ENCODE results near the gene IL1RAP. TPM values are rescaled to one million over a fixed set of nuclear protein-coding genes. Genes with fewer than 3 reads are reported as not detected.

IL1RAP gene
- polyA plus RNA-seq, 3 donors = 8.0 to 12.6 (median 11.8) TPM

DNA sequence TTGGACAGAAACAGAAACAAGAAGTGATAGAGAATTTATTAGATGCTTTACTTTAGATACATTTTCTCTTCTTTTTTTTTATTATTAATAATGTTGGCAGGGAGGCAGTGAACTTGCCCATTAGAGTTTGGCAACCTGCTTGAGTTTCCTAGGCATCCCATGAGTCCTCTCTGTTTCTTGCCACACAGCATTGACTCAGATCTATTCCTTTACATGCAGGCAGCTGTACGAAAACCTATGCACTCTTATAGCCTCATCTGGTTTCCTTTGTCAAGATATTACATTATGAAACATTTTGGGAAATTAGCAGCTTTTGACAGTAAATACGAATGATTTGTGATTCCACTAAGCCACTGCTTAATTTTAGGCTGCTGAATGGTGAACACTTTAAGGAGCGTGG lies 23.3 kb downstream of the IL1RAP start:
- no peak overlapping the region for H3K27ac Mint-ChIP-seq
- no peaks in the 10 kb centered on the region for H3K9me3 ChIP-seq (replicated peaks in 1 of 2; ENCODE audit: control insufficient read depth in 1 of 2, insufficient read depth in 1 of 2, low read length in 2 of 2)
- no peak overlapping the region for H3K4me2 ChIP-seq (replicated peaks; ENCODE audit: extremely low read depth, low read length, poor library complexity, severe bottlenecking)
- no peaks in the 10 kb centered on the region for H4K20me1 ChIP-seq (ENCODE audit: insufficient read depth, low read length)
- no peak overlapping the region for H3K9ac ChIP-seq (ENCODE audit: insufficient read depth, low read length, poor library complexity, severe bottlenecking)
- H3K79me2 ChIP-seq (ENCODE audit: insufficient read depth, low read length) = peaks cover 16% of the 10 kb centered on the region
- no peak for DNase-seq
- H3K4me3 ChIP-seq (replicated peaks in 1 of 3; ENCODE audit: low read depth in 2 of 3, low read length in 3 of 3) = no peak overlapping the region
- no peaks in the 10 kb centered on the region for H3K27me3 ChIP-seq (ENCODE audit: control insufficient read depth in 2 of 2, insufficient read depth in 2 of 2, low read length in 2 of 2)
- H3K4me1 ChIP-seq (ENCODE audit: control insufficient read depth in 1 of 2, insufficient read depth in 2 of 2, low read length in 2 of 2) = peaks cover 14 to 17% of the 10 kb centered on the region in 2 donors
- intact Hi-C loops (cut with micrococcal nuclease) = no loop called here
- H3K36me3 Mint-ChIP-seq = peaks cover 3 to 12% of the 10 kb centered on the region in 2 donors
- no peaks in the 10 kb centered on the region for H3K36me3 ChIP-seq (replicated peaks in 1 of 2; ENCODE audit: control insufficient read depth in 1 of 2, insufficient read depth in 2 of 2, low read length in 2 of 2)
- TF ChIP-seq, protein P1, sequence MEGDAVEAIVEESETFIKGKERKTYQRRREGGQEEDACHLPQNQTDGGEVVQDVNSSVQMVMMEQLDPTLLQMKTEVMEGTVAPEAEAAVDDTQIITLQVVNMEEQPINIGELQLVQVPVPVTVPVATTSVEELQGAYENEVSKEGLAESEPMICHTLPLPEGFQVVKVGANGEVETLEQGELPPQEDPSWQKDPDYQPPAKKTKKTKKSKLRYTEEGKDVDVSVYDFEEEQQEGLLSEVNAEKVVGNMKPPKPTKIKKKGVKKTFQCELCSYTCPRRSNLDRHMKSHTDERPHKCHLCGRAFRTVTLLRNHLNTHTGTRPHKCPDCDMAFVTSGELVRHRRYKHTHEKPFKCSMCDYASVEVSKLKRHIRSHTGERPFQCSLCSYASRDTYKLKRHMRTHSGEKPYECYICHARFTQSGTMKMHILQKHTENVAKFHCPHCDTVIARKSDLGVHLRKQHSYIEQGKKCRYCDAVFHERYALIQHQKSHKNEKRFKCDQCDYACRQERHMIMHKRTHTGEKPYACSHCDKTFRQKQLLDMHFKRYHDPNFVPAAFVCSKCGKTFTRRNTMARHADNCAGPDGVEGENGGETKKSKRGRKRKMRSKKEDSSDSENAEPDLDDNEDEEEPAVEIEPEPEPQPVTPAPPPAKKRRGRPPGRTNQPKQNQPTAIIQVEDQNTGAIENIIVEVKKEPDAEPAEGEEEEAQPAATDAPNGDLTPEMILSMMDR (IDR thresholded peaks at IDR 0.05) = no peak
- H3K27me3 Mint-ChIP-seq (ENCODE audit: low read depth in 3 of 3) = peaks cover 0 to 4% (median 2%) of the 10 kb centered on the region in 3 donors
- H2AFZ ChIP-seq (ENCODE audit: insufficient read depth, low read depth, low read length, poor library complexity, severe bottlenecking) = no peak overlapping the region
- H3K4me3 Mint-ChIP-seq = no peak overlapping the region
- H3K9me3 Mint-ChIP-seq = no peaks in the 10 kb centered on the region
- no peak overlapping the region for H3K27ac ChIP-seq (ENCODE audit: low read depth in 1 of 2, low read length in 2 of 2)
- H3K4me1 Mint-ChIP-seq = peaks cover 21% of the 10 kb centered on the region
- WGBS (ENCODE audit: insufficient coverage) = no CpG with 5 or more reads among the region's 3 CpGs

DNA sequence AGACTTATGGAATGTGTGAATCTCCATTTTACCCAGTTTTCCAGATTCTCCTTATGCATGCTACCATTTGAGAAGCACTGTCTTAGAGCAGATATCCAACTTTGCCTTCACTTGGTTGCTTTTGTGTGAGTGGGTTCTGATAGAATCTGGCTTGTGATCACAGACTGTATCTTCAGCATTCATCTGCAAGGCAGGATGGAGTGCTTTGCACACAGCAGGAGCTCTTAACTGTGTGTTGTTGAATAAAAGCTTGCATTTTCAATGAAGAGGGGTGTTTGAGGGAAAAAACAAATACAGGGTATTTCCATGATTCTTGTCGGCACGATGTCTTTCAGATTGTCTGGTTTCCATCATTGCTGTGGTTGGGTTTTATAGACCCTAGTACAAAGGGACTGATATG lies 24.4 kb downstream of the IL1RAP start:
- Mint-ChIP-seq H3K36me3 (peaks cover 3 to 12% of the 10 kb centered on the region in 2 donors), H3K4me3 (no peak overlapping the region), H3K27me3 (ENCODE audit: low read depth in 3 of 3) (peaks cover 0 to 2% (median 0%) of the 10 kb centered on the region in 3 donors), H3K9me3 (no peaks in the 10 kb centered on the region), H3K27ac (no peak overlapping the region), H3K4me1 (peaks cover 10% of the 10 kb centered on the region)
- no peaks in the 10 kb centered on the region for H3K36me3 ChIP-seq (replicated peaks in 1 of 2; ENCODE audit: control insufficient read depth in 1 of 2, insufficient read depth in 2 of 2, low read length in 2 of 2)
- peaks cover 16% of the 10 kb centered on the region for H3K79me2 ChIP-seq (ENCODE audit: insufficient read depth, low read length)
- no peaks in the 10 kb centered on the region for H4K20me1 ChIP-seq (ENCODE audit: insufficient read depth, low read length)
- no peak overlapping the region for H3K27ac ChIP-seq (ENCODE audit: low read depth in 1 of 2, low read length in 2 of 2)
- no peak for DNase-seq
- H3K27me3 ChIP-seq (ENCODE audit: control insufficient read depth in 2 of 2, insufficient read depth in 2 of 2, low read length in 2 of 2) = no peaks in the 10 kb centered on the region
- H3K4me1 ChIP-seq (ENCODE audit: control insufficient read depth in 1 of 2, insufficient read depth in 2 of 2, low read length in 2 of 2) = peaks cover 4 to 6% of the 10 kb centered on the region in 2 donors
- no CpG with 5 or more reads among the region's 2 CpGs for WGBS (ENCODE audit: insufficient coverage)
- no peak overlapping the region for H3K4me2 ChIP-seq (replicated peaks; ENCODE audit: extremely low read depth, low read length, poor library complexity, severe bottlenecking)
- H3K9ac ChIP-seq (ENCODE audit: insufficient read depth, low read length, poor library complexity, severe bottlenecking) = no peak overlapping the region
- TF ChIP-seq, protein P1 (IDR thresholded peaks at IDR 0.05) = no peak
- H2AFZ ChIP-seq (ENCODE audit: insufficient read depth, low read depth, low read length, poor library complexity, severe bottlenecking) = no peak overlapping the region
- H3K9me3 ChIP-seq (replicated peaks in 1 of 2; ENCODE audit: control insufficient read depth in 1 of 2, insufficient read depth in 1 of 2, low read length in 2 of 2) = no peaks in the 10 kb centered on the region
- intact Hi-C loops (cut with micrococcal nuclease) = no loop called here
- H3K4me3 ChIP-seq (replicated peaks in 1 of 3; ENCODE audit: low read depth in 2 of 3, low read length in 3 of 3) = no peak overlapping the region

All from CD14-positive monocyte (primary cell).